GM21515 (cell line): ENCODE data around the gene DOK4.

Experiments used
- ATAC-seq: cut with Tn5 transposase; IDR thresholded peaks from one replicate; pipeline ENCODE4 v1.9.1; 2021; ENCODE audit not compliant: unreplicated experiment

The DOK4 gene

DNA sequence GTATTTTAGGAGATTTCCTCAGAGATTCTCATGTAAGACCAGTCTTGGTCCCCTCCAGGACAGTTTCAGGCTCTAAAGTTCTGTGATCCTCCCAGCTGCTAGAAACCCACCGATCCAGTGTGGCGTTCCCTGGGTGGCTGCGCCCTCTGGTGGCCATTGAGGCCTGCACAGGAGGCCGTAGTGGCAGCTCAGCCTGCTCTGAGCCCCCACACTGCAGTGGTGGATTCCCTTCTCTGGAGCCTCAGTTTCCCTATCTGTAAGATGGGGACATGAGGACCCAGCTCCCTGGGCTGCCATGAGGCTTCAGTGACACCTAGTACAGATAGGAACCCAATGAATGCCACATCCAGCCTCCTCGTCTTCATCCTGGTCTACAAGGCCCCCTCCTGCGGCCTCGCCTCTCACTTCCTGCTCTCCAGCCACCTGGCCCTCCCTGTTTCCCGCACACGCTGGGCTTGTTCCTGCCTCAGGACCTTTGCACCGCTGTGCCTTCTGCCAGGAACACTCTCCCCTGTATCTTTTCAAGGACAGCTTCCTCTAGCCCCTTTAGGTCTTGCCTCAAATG lies 33.6 kb upstream of the DOK4 start:
- ATAC-seq = peak; percentile 59

DNA sequence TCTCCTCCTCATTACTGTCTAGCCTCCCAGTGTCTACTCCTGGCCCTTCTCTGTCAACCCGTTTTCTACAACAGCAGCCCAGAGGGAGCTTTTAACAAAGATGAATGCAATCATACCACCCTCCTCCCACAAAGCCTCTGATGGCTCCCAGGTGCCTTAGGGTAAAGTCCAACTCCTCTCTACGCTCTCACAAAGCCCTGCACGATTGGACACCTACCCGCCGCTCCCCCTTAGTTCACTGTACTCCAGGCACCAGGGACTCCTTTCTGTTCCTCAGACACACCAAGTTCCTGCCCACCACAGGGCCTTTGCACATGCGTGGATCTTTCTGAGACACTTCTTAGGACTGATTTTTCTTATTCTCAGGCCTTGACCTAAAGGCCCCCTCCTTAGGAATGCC lies 32.6 kb upstream of the DOK4 start:
- ATAC-seq = no peak

DNA sequence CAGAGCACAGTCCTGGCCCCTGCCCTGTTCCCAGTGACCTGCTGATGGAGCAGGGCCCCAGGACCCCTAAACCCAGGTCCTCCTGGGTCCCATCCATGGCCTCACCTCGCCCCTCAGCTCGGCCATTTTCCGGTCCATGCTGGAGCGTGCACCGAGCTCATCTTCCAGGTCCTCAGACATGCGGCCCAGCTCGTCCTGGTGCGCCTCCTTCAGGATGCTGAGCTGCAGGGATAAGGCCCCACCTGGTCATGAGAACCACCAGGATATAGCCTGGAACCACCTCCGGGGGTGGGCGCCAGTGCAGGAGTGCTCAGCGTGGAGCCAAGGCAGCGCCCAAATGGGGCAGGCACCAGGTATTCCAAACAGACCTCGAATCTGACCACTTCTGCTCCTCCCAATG lies 32.2 kb upstream of the DOK4 start:
- no peak for ATAC-seq

DNA sequence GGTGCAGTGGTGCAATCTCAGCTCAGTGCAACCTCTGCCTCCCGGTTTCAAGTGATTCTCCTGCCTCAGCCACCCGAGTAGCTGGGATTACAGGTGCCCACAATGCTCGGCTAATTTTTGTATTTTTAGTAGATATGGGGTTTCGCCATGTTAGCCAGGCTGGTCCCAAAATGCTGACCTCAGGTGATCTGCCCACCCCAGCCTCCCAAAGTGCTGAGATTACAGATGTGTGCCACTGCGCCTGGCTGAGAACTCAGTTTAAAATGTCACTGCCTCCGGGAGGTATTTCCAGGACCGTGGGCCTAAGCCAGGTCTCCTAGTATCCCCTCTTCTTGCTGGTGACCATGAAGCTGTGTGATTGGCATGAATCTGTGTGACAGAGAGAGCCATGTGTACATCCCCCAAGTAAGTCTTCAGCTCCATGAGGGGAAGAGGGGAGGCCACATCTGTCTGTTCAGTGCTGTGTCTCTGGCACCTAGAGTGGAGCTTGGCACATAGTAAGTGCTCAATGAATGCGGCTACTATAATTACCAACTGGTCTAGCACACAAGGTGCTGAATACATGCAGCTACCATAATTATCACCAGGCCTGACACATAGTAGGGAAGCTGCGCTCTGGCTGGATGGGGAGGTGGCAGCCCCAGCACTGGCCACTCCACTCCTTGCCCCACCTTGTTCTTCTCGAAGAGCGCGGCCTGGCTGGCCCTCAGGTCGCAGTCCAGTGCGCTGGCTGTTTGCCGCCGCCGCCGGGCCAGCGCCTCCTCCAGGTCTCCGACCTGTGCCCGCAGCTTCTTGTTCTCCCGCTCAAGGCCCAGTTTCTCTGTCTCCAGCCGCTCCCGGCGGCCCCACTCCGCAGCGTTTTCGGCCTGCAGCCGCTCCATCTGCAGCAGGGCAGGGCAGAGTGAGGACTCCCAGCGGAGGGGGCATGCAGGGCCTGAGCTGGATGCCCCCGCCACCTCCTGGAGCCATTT lies 31.4 kb upstream of the DOK4 start:
- no peak for ATAC-seq

DNA sequence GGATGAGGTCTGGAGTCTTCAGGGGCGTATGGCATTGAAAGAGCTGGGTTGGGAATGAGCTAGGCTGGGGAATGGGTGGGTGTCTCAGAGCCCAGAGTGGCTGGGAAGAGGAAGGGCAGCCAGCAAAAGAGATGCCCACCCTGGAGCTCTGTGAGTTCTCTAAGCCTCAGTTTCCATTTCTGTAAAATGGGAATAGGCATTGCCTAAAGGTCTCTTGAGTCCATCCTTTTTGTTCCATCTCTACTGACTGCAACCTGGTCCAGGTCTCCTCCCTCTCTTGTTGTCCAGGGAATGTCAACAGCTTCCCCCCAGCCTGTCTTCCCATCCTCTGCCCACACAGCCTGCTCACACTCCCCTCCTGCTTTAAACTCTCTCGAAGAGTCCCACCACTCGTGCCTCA lies 30.5 kb upstream of the DOK4 start:
- no peak for ATAC-seq

DNA sequence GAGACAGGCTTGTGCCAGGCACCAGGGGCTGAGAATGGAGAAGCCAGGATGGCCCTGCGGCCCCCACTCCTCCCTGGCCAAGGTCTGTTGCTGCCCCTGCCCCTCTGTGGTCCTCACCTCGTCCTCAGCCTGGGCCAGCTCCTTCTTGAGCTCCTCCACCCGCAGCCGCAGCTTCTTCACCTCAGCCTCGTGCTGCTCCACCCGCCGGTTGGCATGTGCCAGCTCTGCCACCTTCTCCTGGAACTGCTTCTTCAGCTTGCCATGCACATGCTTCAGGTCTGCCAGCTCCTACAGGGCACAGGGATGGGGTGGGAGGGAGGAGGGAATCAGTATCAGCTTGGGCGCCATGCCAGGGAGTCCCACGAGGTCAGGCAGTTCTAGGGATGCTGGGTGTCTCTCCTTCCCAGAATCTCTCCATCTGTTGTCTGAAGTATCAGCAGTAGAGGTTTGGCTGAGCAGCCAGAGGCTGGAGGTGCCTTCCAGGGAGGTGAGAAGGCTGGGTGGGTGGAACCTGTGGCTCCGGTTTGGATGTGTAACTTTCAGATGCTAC lies 30.0 kb upstream of the DOK4 start:
- ATAC-seq = no peak

DNA sequence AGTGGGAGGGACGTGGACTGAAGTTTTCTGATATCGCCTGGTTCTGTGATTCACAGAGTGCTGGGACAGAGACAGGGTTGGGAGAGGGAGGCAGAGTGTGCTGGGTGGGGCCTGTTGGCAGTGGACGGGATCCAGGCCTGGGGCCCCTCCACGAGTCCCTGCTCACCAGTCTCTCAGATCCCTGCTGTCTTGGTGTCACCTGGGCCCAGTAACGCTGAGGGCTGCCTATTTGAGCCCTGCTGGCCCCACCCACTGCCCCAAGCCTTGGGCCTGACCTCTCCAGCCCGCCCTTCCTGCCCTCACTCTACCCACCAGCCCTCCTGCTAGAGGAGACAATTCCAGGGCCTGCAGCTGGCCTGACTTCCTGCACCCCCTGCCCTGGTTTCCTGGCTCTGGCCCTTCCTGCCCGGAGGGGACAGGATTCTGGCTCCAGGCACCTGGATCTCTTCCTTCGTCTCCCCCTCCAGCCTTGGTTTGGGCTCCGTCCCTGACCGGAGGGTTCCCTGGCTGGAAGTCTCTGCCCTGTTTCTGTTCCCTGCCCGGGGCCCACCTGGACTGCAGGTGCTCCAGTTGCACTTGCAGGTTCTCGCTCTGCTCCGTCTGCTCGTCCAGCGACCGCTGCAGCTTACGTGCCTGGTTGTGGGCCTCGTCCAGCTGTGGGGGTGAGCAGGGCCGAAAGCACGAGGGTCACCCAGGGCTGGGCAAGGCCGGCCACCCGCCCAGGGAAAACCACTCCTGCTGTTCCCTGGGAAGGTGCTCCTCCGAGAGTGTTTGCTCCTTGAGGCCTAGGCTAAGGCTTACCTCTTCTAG lies 28.7 kb upstream of the DOK4 start:
- ATAC-seq = no peak

DNA sequence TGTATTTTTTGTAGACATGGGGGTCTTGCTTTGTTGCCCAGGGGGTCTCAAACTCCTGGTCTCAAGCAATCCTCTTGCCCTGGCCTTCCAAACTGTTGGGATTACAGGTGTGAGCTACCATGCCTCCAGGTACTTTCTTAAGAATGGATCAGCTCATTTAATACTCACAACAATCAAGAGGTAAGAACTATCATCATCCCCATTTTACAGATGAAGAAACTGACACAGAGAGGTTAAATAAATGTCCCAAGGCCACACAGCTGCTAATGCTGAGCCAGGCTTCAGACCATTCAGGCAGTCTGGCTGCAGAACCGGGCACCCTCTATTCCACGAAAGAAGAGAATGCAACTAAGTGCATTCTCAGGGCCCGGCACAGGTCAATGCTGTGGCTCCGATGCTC lies 28.1 kb upstream of the DOK4 start:
- ATAC-seq = no peak

DNA sequence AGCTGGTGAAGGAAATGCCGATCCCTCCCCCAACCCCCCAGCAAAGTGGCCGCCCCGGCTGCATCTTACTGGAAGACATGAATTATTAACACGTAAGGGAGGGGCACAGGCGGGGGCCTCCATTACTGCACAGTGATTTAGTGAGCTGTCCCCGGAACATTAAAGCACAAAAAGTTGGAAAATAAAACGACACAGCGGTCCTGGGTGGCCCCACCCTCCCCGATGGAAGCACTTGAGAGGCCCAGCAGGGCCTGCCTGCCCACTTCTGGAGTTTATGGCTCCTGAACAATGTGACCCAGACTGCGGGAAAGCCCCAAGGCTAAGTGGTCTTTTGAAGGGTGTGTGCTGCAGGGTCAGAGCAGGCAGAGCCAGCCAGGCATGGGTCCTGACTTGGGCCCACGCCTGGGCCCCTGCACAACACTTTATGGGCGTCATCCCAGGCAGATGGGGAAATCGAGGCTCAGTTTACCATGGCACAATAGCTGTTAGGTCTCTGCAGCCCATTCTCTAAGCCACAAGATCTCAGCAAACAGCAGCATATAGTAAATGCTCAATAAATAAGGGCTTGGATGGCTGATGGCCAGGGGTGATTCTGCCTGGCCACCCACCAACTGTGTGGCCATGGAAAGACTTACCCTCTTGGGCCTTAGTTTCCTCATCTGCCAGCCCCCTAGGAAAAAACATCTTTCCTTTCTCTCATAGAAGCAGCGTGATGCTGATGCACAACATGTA lies 27.2 kb upstream of the DOK4 start:
- ATAC-seq = no peak

DNA sequence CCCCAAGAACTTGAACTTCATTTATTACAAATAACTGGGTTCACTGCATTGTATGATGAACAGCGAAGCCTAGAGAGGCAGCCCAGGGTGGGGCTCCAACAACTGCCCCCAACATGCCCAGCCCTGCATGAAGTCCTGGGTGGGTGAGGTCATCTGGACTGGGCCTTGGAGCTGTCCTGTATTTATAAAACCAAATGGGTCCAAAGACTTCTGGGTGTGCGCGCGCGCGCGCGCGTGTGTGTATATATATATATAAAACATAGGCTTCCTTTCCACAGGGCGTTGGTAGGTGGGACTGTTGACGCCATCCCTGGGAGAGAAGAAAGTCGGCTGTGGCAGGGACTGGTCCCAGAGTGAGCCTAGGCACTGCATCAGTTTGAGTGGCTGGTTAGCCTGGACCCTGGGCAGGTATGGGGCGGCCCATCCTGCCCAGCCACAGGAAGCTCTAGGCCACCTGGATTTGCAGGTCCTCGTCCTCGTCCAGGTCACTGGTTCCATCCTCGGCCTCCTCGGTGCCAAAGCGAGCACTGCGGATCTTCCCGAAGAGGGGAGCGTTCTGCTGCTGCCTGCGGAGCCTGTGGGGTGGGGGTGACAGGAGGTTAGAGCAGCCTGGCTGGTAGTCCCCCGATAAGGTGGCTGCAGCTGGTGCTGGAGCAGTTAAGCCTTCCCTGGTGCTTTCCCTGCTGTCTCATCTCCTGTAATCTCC lies 26.2 kb upstream of the DOK4 start:
- no peak for ATAC-seq

DNA sequence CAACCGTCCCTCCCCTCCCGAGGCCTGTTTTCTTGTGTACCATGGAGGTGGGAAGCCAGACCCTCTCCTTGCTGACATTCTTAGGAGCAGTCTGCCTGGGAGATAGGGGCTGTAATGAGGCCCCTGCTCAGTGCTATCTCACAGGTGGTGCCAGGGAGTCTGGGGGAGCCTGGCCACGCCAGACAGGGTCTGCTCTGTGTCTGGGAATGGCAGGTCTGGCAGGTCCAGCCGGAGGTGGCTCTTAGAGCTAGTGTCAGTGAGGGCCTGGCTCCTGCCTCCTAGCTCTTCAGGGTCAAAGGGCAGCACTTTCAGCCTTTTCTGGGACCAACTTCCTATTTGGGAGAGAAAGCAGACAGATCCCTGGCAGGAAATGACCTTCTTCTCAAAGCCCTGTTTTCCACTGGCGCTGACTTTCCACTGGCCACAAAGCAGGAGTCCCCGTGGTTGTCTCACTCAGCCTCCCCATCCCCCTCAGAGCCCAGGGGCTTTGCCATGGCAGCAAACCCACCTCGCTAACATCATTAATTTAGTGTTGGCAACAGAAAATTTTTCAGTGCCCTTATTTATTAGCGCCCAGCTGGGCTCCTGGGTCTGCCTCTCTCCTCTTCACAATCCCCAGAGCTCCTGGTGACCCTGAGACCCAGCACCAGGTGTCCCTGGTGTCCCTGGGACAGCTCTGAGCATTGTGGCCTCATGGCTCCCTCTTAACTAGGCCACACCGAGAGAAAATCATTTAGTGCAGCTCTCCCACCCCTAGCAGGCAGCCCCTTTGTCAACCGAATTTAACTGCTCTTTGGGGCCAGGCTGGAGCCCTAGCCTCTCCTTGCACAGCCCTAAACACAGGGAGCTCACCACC lies 24.0 kb upstream of the DOK4 start:
- no peak for ATAC-seq

DNA sequence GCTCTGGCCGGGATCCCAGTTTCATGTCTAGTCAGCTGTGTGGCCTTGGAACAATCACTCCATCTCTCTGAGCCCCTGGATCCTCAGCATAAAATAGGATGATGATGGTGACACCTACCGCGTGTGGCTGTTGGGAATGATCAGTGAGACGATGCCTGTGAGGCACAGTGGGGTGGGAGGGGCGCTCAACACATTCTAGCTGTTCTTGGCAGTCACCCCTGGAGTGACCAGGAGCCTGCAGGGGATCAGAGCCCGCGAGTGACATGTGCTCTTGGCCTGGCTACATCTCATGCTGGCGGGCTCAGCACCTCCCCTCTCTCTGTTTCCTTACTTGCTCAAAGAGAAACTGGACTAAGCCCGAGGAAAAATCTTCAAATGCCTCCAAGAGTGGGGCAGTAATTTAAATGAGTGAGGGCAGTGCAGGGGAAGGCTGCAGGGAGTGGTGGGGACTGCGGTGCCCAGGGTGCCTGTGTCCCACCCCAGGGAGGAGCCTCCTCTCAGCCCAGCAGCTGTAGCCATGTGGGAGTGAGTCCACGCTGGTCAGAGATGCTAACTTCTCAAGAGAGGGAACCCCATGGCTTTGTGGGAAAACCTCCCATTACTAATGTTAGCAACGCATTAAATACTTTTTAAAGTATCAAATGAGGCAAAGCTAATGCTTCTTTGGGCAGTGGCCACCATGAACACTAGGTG lies 23.1 kb upstream of the DOK4 start:
- ATAC-seq = no peak

DNA sequence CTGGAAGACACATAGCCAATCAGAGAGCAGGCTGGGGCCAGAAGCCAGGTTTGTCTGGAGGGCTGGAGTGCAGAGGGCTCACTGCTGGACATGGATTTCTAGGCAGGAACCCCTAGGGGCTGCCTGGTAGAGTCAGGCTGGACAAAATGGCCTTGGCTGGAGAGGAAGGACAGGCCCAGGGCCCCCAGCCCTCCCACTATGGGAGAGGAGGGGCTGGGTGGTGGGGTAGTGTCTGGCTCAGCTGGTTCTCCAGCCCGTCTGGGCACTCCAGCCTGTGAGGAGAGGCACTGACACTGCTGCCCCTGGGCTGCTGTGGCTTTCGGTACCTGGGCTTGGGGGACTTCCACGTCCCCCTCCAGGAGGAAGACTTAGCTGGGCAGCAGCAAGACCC lies 21.7 kb upstream of the DOK4 start:
- no peak for ATAC-seq

DNA sequence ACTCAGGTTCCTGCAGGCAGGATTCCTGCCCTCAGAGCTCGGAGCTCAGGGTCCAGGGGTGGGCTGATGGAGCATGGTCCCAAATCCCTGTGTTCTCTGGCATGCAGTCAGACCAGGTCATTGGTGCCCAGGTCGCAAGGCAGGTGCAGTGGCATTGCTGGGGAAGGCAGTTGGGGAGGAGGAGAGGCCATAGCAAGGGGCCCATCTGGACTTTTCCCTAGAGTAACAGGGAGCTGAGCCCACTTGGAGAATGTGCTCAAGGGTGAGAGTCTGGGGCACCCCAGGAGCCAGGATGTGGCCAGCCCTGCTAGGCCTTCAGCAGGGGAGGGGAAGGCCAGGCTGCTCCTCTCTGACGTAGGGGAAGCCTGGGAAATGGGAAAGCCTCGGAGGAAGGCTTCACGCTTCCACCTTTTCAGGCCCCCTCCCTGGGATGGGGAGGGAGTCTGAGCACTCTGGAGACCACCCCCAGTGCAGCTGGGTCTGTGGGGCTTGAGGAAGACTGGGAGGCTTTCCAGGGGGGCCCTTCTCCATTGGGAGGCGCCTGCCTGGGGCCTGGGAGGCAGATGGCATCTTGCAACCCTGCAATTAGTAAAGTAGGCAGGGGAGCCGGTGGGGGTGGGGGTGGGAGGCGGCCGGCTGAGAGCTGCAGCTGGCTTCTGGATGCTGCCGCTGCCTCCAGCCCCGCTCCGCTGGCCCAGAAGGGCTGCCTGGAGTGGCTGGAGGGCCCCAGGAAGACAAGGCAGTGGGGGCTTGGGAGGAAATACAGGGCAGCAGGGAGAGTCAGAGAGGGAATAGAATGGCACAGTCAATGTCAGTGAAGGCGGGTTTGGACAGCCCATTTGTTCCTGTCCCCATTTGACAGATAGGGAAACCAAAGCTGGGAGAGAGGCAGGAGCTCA lies 21.1 kb upstream of the DOK4 start:
- ATAC-seq = no peak

DNA sequence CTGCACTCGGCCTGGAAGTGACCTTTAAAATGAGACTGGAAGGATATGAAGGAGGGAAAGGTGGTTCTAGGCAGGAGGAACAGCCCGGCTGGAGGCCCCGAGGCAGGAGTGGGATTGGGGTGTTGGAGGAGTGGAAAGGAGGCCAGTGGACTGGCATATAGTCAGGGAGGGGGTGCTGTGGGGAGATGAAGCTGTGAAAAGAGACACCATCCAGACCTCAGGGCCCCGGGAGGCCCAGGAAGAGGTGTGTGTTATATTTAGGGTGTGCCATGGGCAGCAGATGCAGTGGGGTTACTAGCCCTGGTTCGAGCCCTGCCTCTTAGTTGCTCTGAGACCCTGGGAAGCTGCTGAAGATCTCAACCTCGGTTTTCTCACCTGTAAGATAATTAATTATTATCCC lies 18.9 kb upstream of the DOK4 start:
- no peak for ATAC-seq

DNA sequence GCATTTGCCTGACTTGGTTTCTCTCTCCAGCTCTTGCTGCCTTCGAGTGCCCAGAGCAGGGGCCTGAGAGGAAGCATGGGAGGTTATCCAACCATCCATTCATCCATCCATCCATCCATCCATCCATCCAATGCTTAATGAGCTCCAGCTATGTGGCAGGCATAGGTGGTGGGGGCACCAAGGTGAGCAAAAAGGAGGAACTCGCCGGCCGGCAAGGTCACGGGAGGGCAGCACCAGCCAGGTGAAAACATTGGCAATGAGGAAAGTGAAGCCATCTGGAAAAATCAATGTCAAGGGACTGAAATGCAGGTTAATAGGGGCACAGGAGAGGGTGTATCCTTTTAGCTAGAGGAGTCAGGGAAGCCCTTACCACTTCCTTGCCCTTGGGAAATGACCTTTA lies 18.2 kb upstream of the DOK4 start:
- ATAC-seq = no peak

DNA sequence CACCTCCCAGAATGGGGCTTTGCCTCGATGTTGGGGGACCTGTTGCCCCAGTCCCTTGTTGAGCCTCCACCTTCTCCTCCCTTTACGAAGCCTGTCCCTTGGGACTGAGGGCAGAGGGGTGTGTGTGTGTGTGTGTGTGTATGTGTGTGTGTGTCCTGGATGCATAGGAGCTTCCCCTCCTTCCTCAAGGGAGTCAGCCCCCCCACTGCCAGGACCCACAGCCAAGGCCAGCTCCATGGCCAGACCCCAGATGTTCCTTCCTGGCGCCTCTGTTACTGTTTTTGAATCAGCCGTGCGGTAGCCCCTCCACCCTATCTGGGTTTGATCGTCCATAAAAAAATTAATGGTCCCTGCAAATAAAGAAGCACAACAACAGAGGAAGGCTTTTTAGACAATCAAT lies 17.7 kb upstream of the DOK4 start:
- ATAC-seq = no peak

DNA sequence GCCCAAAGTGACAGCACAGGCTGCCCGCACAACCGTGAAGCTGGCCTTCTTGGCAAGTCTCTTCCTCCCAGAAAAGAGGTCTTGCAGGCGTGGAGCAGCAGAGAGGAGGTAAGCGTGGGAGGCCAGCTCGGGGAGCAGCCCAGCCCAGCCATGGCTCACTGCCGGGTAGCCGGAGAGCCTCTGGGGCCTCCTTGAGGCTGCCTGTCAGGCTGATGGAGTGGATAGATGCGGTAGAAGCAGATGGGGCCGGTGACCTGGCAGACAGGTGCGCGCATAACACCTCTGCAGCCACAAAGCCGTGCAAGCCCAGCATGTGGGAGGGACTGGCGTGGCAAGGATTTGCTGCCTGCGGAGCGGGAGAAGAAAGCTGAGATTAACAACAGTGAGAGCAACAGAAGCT lies 17.1 kb upstream of the DOK4 start:
- no peak for ATAC-seq
